Retinal pigment epithelial cell (primary cell): Measurements from ENCODE around the gene CD33.
"Not testable (repeated sequence)": the region's sequence is repeated elsewhere in the genome, so short reads cannot be mapped to it uniquely, and the experiment has no call there.

Experiments
- DNase-seq: peaks from one replicate; pipeline ENCODE4 v3.0.0-alpha.2; 2010; ENCODE audit warnings: low read depth
- H3K4me3 ChIP-seq: 2 replicates; pipeline ENCODE4 v1.5.1; 2011; ENCODE audit warnings: mild to moderate bottlenecking, low read length, control low read depth, moderate library complexity
- TF ChIP-seq, protein P1 (sequence below): conservative IDR thresholded peaks from 2 replicates; pipeline ENCODE4 v1.5.1; 2011; ENCODE audit warnings: low read depth, low read length, control low read depth, inconsistent platforms

Gene CD33

DNA sequence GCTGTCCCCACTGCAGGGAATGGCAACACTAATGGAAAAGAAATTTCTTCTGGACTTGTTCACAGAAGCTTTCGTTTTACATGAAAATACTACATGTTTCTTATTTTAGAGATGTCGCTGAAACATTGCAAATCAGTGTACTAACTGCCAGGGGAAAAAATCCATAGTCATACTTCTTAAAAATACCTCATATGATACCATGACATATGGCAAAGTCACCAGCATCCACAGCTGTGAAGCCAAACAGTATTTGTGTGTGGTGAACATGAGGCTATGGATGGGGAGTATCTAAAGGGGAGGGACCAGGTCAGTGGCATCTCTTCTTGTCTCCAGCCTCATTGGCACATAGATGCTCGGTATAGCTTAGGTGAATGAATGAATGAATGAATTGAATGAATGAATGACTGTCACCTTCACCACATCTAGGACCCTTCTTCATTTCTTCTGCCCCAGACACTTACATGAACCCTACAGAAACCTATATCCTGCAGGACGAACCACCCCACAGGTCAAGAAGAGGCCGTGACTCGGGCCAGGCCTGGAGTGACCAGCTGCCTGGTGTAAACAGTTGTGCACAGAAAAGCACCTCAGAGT is 14.6 kb upstream of the CD33 start:
- no peak overlapping the region for H3K4me3 ChIP-seq
- DNase-seq = no peak
- TF ChIP-seq, protein P1, sequence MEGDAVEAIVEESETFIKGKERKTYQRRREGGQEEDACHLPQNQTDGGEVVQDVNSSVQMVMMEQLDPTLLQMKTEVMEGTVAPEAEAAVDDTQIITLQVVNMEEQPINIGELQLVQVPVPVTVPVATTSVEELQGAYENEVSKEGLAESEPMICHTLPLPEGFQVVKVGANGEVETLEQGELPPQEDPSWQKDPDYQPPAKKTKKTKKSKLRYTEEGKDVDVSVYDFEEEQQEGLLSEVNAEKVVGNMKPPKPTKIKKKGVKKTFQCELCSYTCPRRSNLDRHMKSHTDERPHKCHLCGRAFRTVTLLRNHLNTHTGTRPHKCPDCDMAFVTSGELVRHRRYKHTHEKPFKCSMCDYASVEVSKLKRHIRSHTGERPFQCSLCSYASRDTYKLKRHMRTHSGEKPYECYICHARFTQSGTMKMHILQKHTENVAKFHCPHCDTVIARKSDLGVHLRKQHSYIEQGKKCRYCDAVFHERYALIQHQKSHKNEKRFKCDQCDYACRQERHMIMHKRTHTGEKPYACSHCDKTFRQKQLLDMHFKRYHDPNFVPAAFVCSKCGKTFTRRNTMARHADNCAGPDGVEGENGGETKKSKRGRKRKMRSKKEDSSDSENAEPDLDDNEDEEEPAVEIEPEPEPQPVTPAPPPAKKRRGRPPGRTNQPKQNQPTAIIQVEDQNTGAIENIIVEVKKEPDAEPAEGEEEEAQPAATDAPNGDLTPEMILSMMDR = no peak

GRCh38 chr19:51210874-51211361 is 14.0 kb upstream of the CD33 start:
- not testable (repeated sequence) for DNase-seq, H3K4me3 ChIP-seq

DNA sequence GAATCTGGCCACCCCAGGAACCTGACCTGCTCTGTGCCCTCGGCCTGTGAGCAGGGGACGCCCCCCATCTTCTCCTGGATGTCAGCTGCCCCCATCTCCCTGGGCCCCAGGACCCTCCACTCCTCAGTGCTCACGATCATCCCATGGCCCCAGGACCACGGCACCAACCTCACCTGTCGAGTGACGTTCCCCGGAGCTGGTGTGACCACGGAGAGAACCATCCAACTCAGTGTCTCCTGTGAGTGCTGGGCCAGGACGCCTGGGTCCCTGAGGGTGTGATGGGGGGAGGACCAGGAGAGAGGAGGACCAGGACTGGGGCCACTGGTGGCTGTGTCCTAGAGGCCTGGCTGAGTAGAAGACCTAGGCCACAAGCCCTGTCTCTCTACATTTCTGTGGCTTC is 13.0 kb upstream of the CD33 start:
- DNase-seq = no peak
- TF ChIP-seq, protein P1 = no peak
- H3K4me3 ChIP-seq = no peak overlapping the region

GRCh38 chr19:51219307-51219706 is 5.6 kb upstream of the CD33 start:
- H3K4me3 ChIP-seq = no peak overlapping the region
- DNase-seq = no peak
- TF ChIP-seq, protein P1 = no peak

GRCh38 chr19:51219971-51220370 is 4.9 kb upstream of the CD33 start:
- no peak for DNase-seq
- TF ChIP-seq, protein P1 = no peak
- no peak overlapping the region for H3K4me3 ChIP-seq

DNA sequence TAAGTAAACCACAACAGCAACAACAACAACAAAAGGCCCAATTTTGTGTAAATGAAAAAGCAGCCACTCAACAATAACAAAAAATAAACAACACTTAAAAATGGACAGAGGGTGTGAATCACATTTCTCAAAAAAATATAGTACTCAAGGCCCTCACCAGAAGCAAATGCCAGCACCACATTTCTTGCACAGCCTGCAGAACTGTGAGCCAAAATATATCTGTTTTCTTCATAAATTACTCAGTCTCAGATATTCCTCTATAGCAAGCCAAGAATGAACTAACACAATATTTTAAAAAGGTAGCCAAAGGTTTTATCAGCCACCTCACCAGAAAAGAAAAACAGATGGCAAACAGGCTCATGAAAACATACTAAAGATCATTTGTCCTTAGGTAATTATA is 3.9 kb upstream of the CD33 start:
- DNase-seq = no peak

DNA sequence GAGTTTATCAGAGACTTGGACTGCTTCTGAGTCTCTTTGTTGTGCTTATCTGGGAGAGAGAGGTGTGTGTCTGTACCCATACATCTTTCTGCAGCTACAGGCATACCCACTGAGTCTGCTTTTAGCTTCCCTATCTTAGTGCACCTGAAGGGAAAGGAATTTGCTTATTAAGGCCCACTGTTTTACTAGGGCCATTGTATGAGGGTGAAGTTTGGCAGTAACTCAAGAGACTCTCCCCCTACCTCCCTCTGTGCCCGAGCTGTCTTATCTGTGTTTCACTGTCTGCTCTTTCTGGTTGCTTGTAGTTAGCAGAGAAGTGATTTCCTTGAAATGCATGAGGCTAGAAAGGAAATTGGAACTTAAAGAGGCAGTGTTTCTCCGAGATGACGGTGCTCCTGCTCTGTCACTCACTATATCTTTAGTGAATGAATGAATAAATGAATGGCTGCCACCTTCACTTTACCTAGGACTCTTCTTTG is 678 bp upstream of the CD33 start:
- DNase-seq = no peak
- TF ChIP-seq, protein P1 = no peak
- no peak overlapping the region for H3K4me3 ChIP-seq

More for the DNA sequence above, 3.9 kb upstream of the CD33 start:
- TF ChIP-seq, protein P1 = no peak
- no peak overlapping the region for H3K4me3 ChIP-seq
